NK-92 treated with Interleukin-12 subunit alpha and Interleukin-12 subunit beta, amount 100 ng/mL, for 24 hours (cell line): ENCODE results near the gene DCLRE1C.
"Not testable (repeated sequence)": the region's sequence is repeated elsewhere in the genome, so short reads cannot be mapped to it uniquely, and the experiment has no call there.

Experiments
- DNase-seq: peaks from one replicate; lab custom pipeline; 2025; lab: John Stamatoyannopoulos, UW

The DCLRE1C gene

GRCh38 chr10:14945108-14945507 lies 8.8 kb downstream of the DCLRE1C start:
- DNase-seq = no peak

GRCh38 chr10:14942950-14943338 lies 11.0 kb downstream of the DCLRE1C start:
- DNase-seq = not testable (repeated sequence)

GRCh38 chr10:14942147-14942949 lies 11.5 kb downstream of the DCLRE1C start:
- DNase-seq = not testable (repeated sequence)

GRCh38 chr10:14938971-14939370 lies 14.9 kb downstream of the DCLRE1C start:
- not testable (repeated sequence) for DNase-seq

- no peak for DNase-seq
Observed at GRCh38 chr10:14936584-14936983, 17.3 kb downstream of the DCLRE1C start.

- no peak for DNase-seq
Observed at GRCh38 chr10:14930610-14931009, 23.3 kb downstream of the DCLRE1C start.

GRCh38 chr10:14926722-14927416 lies 27.0 kb downstream of the DCLRE1C start:
- DNase-seq = no peak

- DNase-seq = no peak
Observed at GRCh38 chr10:14926061-14926470, 27.8 kb downstream of the DCLRE1C start.

- DNase-seq = no peak
Observed at GRCh38 chr10:14925268-14925667, 28.6 kb downstream of the DCLRE1C start.

- no peak for DNase-seq
Observed at GRCh38 chr10:14924013-14924412, 29.9 kb downstream of the DCLRE1C start.

- DNase-seq = no peak
Observed at GRCh38 chr10:14918964-14919363, 34.9 kb downstream of the DCLRE1C start.

- DNase-seq = no peak
Observed at GRCh38 chr10:14917827-14918226, 36.1 kb downstream of the DCLRE1C start.

- DNase-seq = no peak
Observed at GRCh38 chr10:14916600-14916999, 37.3 kb downstream of the DCLRE1C start.

- no peak for DNase-seq
Observed at GRCh38 chr10:14911801-14912200, 42.1 kb downstream of the DCLRE1C start.

GRCh38 chr10:14910953-14911352 lies 42.9 kb downstream of the DCLRE1C start:
- no peak for DNase-seq

- no peak for DNase-seq
Observed at GRCh38 chr10:14909101-14909500, 44.8 kb downstream of the DCLRE1C start.

- DNase-seq = not testable (repeated sequence)
Observed at GRCh38 chr10:14907591-14907990, 46.3 kb downstream of the DCLRE1C start.

- DNase-seq = no peak
Observed at GRCh38 chr10:14906765-14907164, 47.1 kb downstream of the DCLRE1C start.

- no peak for DNase-seq
Observed at GRCh38 chr10:14905890-14906289, 48.0 kb downstream of the DCLRE1C start.

GRCh38 chr10:14904864-14905263 lies 49.0 kb downstream of the DCLRE1C start:
- DNase-seq = no peak

GRCh38 chr10:14904316-14904732 lies 49.6 kb downstream of the DCLRE1C start:
- no peak for DNase-seq

GRCh38 chr10:14891151-14891550 lies 62.7 kb downstream of the DCLRE1C start:
- no peak for DNase-seq

GRCh38 chr10:14889318-14889717 lies 64.6 kb downstream of the DCLRE1C start:
- no peak for DNase-seq
